Ovary (tissue), 9 donors: ENCODE results near the gene SQSTM1. TPM values are rescaled to one million over a fixed set of nuclear protein-coding genes. Genes with fewer than 3 reads are reported as not detected.

Source experiments
- DNase-seq, 5 donors: peaks; one replicate each; pipeline ENCODE4 v3.0.0-alpha.2; 2019 to 2020
- H3K27ac ChIP-seq, 2 donors: fragments of 200-600 bp; one replicate each; pipeline versions ENCODE4 v1.5.1 to v1.8.0; 2019 to 2022
- H3K27me3 ChIP-seq: fragments of 200-600 bp; one replicate; pipeline ENCODE4 v1.8.0; 2022
- H3K36me3 ChIP-seq: fragments of 200-600 bp; sonication (generic); one replicate; pipeline ENCODE4 v1.5.1; 2019
- H3K4me1 ChIP-seq: one replicate; pipeline ENCODE4 v1.8.1; 2013; ENCODE audit warnings: mild to moderate bottlenecking, moderate library complexity; ENCODE audit not compliant: insufficient read depth
- H3K4me3 ChIP-seq: fragments of 200-600 bp; sonication (generic); one replicate; pipeline ENCODE4 v1.5.1; 2017
- H3K9me3 ChIP-seq, 2 donors: fragments of 200-600 bp in 1 of 2; sonication (generic) in 1 of 2; one replicate each; pipeline versions ENCODE4 v1.5.1 to v1.8.1; 2013 to 2019; ENCODE audit warnings: mild to moderate bottlenecking in 1 of 2, moderate library complexity in 1 of 2
- EP300 ChIP-seq: sonication (generic); formaldehyde crosslinking; IDR thresholded peaks from one replicate; pipeline ENCODE4 v1.6.1; 2017; ENCODE audit warnings: antibody characterized with exemption
- POLR2A ChIP-seq: fragments of 450-650 bp; IDR thresholded peaks from one replicate; pipeline ENCODE4 v1.6.1; 2017; ENCODE audit warnings: antibody characterized with exemption, mild to moderate bottlenecking, moderate library complexity
- WGBS, 3 donors: extraction: QIAGEN DNeasy Blood & Tissue Kit in 1 of 3; methylation state at CpG; one replicate each; pipeline versions ENCODE4 v1.1.5 to v1.1.7; 2013 to 2017; 5-methylcytosine and 5-hydroxymethylcytosine counted together
- intact Hi-C, 4 donors: fragments of 100-400 bp; cut with DNase I; formaldehyde crosslinking; loops; one replicate each; pipeline versions ENCODE4 v1.11.0 to v1.15.1; 2022 to 2023
- polyA plus RNA-seq, 2 donors: library from polyadenylated mRNA; stranded (reverse); fragments of 200-250 nt in 1 of 2; fragments of 350-450 nt in 1 of 2; fragmentation: Illumina TruSeq in 1 of 2; extraction: RNeasy Lipid Tissue Mini Kit (QIAGEN cat#74804) in 1 of 2; gene quantifications; one replicate each; pipeline ENCODE4 v1.2.3, GENCODE V29; 2013 to 2014
- total RNA-seq, 7 donors: library from RNA; depleted of rRNA in 2 of 7; stranded (reverse); fragments of >200 nt in 2 of 7; fragmentation: NEBNext Ultra II Directional in 3 of 7; extraction: Animal tissue kit (Norgen Biotek cat#: 25700) in 3 of 7; gene quantifications; one replicate each; pipeline versions ENCODE4 v1.1.0 to v1.2.4, GENCODE V29; 2016 to 2023
- TF ChIP-seq, protein P1 (sequence below), 3 donors: fragments of 450-650 bp in 2 of 3; fragments of 200-600 bp in 1 of 3; IDR thresholded peaks; one replicate each; pipeline versions ENCODE4 v1.5.1 to v1.8.0; 2016 to 2022; ENCODE audit warnings: antibody characterized with exemption in 3 of 3, mild to moderate bottlenecking in 1 of 3
- donor health status: DM: no; HTN: no; CAD: no; lungs with moderate emphysema.
- donor health status: DM: no; HTN: no; CAD: no.
- donor health status: Bipolar disorder and iron deficiency.
- donor health status: DM: yes; HTN: yes; CAD: no.
- donor health status: DM: no; HTN: no; CAD: no.
- donor health status: DM: yes; HTN: yes; CAD: no.

SQSTM1 gene
- total and polyA plus RNA-seq, 9 donors: 125 to 457 (median 320) TPM

DNA sequence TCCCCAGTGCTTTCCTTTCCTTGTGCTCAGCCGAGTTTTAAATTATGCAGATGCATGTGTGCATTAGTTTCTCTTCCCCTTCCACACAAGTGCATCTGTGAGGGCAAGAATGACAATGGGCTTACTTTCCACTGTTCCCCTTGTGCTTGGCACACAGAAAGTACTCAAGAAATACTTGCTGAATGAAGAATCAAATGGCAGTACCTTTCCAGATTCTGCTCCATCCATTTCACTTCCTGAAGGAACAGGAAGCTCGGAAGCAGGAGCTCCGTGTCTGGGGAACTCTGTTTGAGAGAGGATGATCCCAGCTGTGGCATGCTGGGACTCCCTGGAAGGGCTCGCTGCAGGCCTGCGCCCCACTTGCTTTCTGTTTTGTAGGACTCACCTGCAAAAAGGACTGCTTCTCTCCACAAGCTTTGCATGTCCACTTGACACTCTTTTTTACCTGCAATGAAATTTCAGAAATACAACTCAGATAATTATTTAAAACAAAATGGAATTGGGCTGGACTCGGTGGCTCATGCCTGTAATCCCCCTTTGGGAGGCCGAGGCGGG is 32.4 kb downstream of the SQSTM1 start:
- no peaks in the 10 kb centered on the region for H3K36me3 ChIP-seq
- WGBS, 3 donors: 76 to 84% (median 82%) methylated on average over 8 of the region's 8 CpGs
- H3K27ac ChIP-seq: no peak overlapping the region
- peaks cover 2% of the 10 kb centered on the region for H3K4me1 ChIP-seq
- TF ChIP-seq EP300 (no peak), POLR2A (no peak)
- TF ChIP-seq, protein P1, sequence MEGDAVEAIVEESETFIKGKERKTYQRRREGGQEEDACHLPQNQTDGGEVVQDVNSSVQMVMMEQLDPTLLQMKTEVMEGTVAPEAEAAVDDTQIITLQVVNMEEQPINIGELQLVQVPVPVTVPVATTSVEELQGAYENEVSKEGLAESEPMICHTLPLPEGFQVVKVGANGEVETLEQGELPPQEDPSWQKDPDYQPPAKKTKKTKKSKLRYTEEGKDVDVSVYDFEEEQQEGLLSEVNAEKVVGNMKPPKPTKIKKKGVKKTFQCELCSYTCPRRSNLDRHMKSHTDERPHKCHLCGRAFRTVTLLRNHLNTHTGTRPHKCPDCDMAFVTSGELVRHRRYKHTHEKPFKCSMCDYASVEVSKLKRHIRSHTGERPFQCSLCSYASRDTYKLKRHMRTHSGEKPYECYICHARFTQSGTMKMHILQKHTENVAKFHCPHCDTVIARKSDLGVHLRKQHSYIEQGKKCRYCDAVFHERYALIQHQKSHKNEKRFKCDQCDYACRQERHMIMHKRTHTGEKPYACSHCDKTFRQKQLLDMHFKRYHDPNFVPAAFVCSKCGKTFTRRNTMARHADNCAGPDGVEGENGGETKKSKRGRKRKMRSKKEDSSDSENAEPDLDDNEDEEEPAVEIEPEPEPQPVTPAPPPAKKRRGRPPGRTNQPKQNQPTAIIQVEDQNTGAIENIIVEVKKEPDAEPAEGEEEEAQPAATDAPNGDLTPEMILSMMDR (IDR thresholded peaks at IDR 0.05): no peak
- intact Hi-C loops: loop anchor here in 1 of 4 donors (10.0 kb wide), 1 partner anchor 58 kb away; the partner anchor contains the start of gene LTC4S
- H3K9me3 ChIP-seq: no peaks in the 10 kb centered on the region
- no peak overlapping the region for H3K4me3 ChIP-seq
- no peaks in the 10 kb centered on the region for H3K27me3 ChIP-seq
- no peak for DNase-seq

DNA sequence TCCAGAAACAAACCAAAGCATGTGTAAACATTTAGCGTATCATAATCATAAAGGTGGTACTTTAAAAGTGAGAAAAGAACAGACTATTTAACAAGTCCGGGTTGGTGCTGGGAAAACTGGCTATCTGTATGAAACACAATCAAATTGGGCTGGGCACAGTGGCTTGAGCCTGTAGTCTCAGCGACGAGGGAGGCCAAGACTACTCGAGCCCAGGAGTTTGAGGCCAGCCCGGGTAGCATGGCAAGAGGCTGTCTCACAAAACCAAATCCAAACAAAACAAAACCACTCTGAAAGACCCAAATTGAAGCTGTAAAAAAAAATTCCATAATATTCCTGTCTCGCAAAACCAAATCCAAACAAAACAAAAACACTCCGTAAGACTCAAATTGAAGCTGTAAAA is 33.7 kb downstream of the SQSTM1 start:
- TF ChIP-seq EP300 (no peak), POLR2A (no peak)
- TF ChIP-seq, protein P1 (IDR thresholded peaks at IDR 0.05): no peak
- no peak overlapping the region for H3K4me3 ChIP-seq
- no peaks in the 10 kb centered on the region for H3K9me3 ChIP-seq
- no peak overlapping the region for H3K27ac ChIP-seq
- 24 to 53% (median 44%) methylated on average over 8 of the region's 8 CpGs for WGBS, 3 donors
- H3K27me3 ChIP-seq: no peaks in the 10 kb centered on the region
- DNase-seq: no peak
- peaks cover 2% of the 10 kb centered on the region for H3K4me1 ChIP-seq
- intact Hi-C loops: loop anchor here in 1 of 4 donors (10.0 kb wide), 1 partner anchor 60 kb away; the partner anchor contains the start of gene LTC4S
- no peaks in the 10 kb centered on the region for H3K36me3 ChIP-seq

DNA sequence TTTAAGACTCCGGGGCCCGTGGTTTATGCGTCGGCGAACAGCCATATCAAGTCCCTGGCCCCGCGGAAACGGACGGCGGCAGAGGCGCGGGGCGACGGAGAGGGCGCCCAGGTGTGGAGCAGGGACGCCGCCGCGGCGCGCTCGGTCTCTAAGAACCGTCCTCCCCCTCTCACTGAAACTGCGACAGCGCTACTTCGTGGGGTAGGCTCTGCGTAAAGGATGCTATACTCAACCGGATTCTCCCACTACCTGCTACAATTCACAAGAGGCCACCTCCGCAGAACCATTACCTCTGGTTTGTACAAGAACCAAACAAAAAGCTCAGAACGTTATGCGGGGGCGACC is 37.5 kb downstream of the SQSTM1 start:
- 0 to 2% (median 0%) methylated on average over 32 of the region's 32 CpGs for WGBS, 3 donors
- TF ChIP-seq EP300 (no peak), POLR2A (no peak)
- TF ChIP-seq, protein P1 (IDR thresholded peaks at IDR 0.05): no peak
- H3K4me1 ChIP-seq: peaks cover 2% of the 10 kb centered on the region
- no peaks in the 10 kb centered on the region for H3K36me3 ChIP-seq
- intact Hi-C loops: loop anchor here in 1 of 4 donors (10.0 kb wide), 1 partner anchor 63 kb away; the partner anchor contains the start of gene LTC4S
- DNase-seq: peak in 1 of 5 donors; percentile 43
- H3K4me3 ChIP-seq: peak overlapping the region; percentile 79
- H3K27me3 ChIP-seq: no peaks in the 10 kb centered on the region
- peak overlapping the region in 1 of 2 donors; percentile 86 for H3K27ac ChIP-seq
- H3K9me3 ChIP-seq: no peaks in the 10 kb centered on the region

DNA sequence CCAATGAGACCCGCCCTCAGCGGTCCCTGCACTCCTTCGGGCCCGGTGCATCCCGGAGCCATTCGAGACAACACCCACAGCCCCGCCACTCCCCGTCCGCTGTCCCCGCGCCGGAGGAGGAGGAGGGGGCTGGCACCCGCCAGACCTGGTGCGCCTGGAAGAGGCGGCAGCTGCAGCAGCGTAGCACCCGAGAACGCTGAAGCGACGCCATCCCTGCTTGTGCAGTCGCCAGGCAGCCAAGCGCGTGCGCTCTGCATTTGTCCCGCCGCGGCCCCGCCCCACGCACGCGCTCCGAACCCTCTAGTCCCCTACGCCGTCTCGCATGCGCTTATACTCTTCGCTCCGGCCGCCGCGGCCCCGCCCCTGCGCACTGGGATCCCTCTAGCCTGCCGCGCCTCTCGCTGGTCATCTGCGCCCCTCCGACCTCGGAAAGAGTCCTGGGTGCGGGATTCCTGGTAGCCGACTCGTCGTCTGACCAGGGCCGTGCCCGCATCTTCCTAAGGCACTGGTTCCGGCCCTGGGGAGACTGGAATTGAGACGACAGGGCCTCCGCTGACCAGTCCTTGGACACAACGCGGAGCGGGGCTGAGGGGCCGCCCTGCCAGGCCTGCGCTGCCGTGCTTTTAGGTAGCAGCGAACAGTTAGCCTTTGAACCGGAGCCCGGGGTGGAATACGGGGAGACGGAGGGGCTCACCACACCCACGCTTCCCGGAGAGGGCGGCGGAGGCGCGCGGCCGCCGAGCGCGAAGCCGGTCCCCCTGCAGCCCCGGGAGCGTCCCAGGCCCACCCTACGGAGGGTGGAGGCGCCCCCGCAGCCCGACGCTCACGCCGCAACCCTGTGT is 38.1 kb downstream of the SQSTM1 start, which contains the start of gene MRNIP:
TSS of gene MRNIP (minus strand) at position 232 of the 842 bp plus-strand sequence. CDS start at position 211, 21 bp downstream.
- TF ChIP-seq, protein P1 (IDR thresholded peaks at IDR 0.05): peak in 2 of 3 donors; percentile 13 to 54
- TF ChIP-seq EP300 (no peak), POLR2A (peak; percentile 55)
- H3K36me3 ChIP-seq: no peaks in the 10 kb centered on the region
- intact Hi-C loops: loop anchor here in 1 of 4 donors (10.0 kb wide), 1 partner anchor 64 kb away; the partner anchor contains the start of gene LTC4S
- peak; percentile 95 to 98 (median 96) for DNase-seq
- no peaks in the 10 kb centered on the region for H3K9me3 ChIP-seq
- peak within 1 kb of the TSS; percentile 79 for H3K4me3 ChIP-seq
- peaks cover 2% of the 10 kb centered on the region for H3K4me1 ChIP-seq
- 0 to 1% (median 1%) methylated on average over 82 to 90 of the region's 90 CpGs for WGBS, 3 donors
- peak within 1 kb of the TSS; percentile 71 to 86 for H3K27ac ChIP-seq
- H3K27me3 ChIP-seq: no peaks in the 10 kb centered on the region
